CD14-positive monocyte (primary cell): ENCODE data around the gene TTLL11. TPM values are rescaled to one million over a fixed set of nuclear protein-coding genes. Genes with fewer than 3 reads are reported as not detected.

ENCODE experiments used
- DNase-seq, 3 donors: peaks; one replicate each; pipeline ENCODE4 v3.0.0-alpha.2; 2011 to 2022
- H2AFZ ChIP-seq: 2 replicates; pipeline ENCODE4 v1.6.0; 2012; ENCODE audit warnings: mild to moderate bottlenecking, low read depth, low read length, inconsistent platforms; ENCODE audit not compliant: insufficient read depth, poor library complexity, severe bottlenecking
- H3K27ac ChIP-seq, 2 donors: 1 replicate in 1 of 2; 2 replicates in 1 of 2; pipeline ENCODE4 v1.5.1; 2012 to 2013; ENCODE audit warnings: low read length in 2 of 2, control low read depth in 1 of 2, inconsistent platforms in 1 of 2, low read depth in 1 of 2, mild to moderate bottlenecking in 1 of 2
- H3K27me3 ChIP-seq, 2 donors: one replicate each; pipeline versions ENCODE4 v1.6.0 to v1.6.1; 2011 to 2013; ENCODE audit warnings: low read length in 2 of 2; ENCODE audit not compliant: control insufficient read depth in 2 of 2, insufficient read depth in 2 of 2
- H3K36me3 ChIP-seq, 2 donors: replicated peaks in 1 of 2; 1 replicate in 1 of 2; 2 replicates in 1 of 2; pipeline versions ENCODE4 v1.5.1 to v1.6.1; 2012 to 2013; ENCODE audit warnings: low read length in 2 of 2, control low read depth in 1 of 2, inconsistent platforms in 1 of 2, mild to moderate bottlenecking in 1 of 2; ENCODE audit not compliant: insufficient read depth in 2 of 2, control insufficient read depth in 1 of 2
- H3K4me1 ChIP-seq, 2 donors: 1 replicate in 1 of 2; 2 replicates in 1 of 2; pipeline versions ENCODE4 v1.5.1 to v1.6.1; 2012 to 2013; ENCODE audit warnings: low read length in 2 of 2, control low read depth in 1 of 2, inconsistent platforms in 1 of 2, mild to moderate bottlenecking in 1 of 2, moderate library complexity in 1 of 2; ENCODE audit not compliant: insufficient read depth in 2 of 2, control insufficient read depth in 1 of 2
- H3K4me2 ChIP-seq: replicated peaks from 2 replicates; pipeline ENCODE3; 2012; ENCODE audit warnings: low read length, moderate library complexity, mild to moderate bottlenecking; ENCODE audit not compliant: poor library complexity, severe bottlenecking; ENCODE audit errors: extremely low read depth
- H3K4me3 ChIP-seq, 3 experiments: fragments of 200-600 bp in 1 of 3; sonication (generic) in 1 of 3; replicated peaks in 1 of 3; 1 replicate in 2 of 3; 2 replicates in 1 of 3; pipeline ENCODE4 v1.5.1; 2011 to 2013; ENCODE audit warnings: low read length in 3 of 3, mild to moderate bottlenecking in 3 of 3, control low read depth in 2 of 3, low read depth in 2 of 3, inconsistent platforms in 1 of 3, moderate library complexity in 1 of 3
- H3K79me2 ChIP-seq: 2 replicates; pipeline ENCODE4 v1.6.0; 2012; ENCODE audit warnings: mild to moderate bottlenecking, control low read depth, inconsistent platforms, low read length, moderate library complexity; ENCODE audit not compliant: insufficient read depth
- H3K9ac ChIP-seq: 2 replicates; pipeline ENCODE4 v1.6.0; 2017; ENCODE audit warnings: low read length, mild to moderate bottlenecking; ENCODE audit not compliant: insufficient read depth, poor library complexity, severe bottlenecking
- H3K9me3 ChIP-seq, 2 donors: replicated peaks in 1 of 2; 1 replicate in 1 of 2; 2 replicates in 1 of 2; pipeline versions ENCODE4 v1.5.1 to v1.6.1; 2012 to 2013; ENCODE audit warnings: low read length in 2 of 2, control low read depth in 1 of 2; ENCODE audit not compliant: control insufficient read depth in 1 of 2, insufficient read depth in 1 of 2
- H4K20me1 ChIP-seq: 2 replicates; pipeline ENCODE4 v1.6.0; 2012; ENCODE audit warnings: mild to moderate bottlenecking, low read length, control low read depth, moderate library complexity; ENCODE audit not compliant: insufficient read depth
- H3K27ac Mint-ChIP-seq, 7 donors: one replicate each; pipeline ENCODE4 v1.8.0; 2020; ENCODE audit warnings: mild to moderate bottlenecking in 7 of 7, mixed read lengths in 7 of 7, moderate library complexity in 6 of 7, inconsistent platforms in 2 of 7
- H3K27me3 Mint-ChIP-seq, 3 donors: one replicate each; pipeline ENCODE4 v1.8.0; 2021 to 2022; ENCODE audit warnings: low read depth in 3 of 3, mild to moderate bottlenecking in 3 of 3, mixed read lengths in 3 of 3, moderate library complexity in 3 of 3, inconsistent platforms in 1 of 3
- H3K36me3 Mint-ChIP-seq, 2 donors: one replicate each; pipeline ENCODE4 v1.8.0; 2020; ENCODE audit warnings: mixed read lengths in 2 of 2, inconsistent platforms in 1 of 2, mild to moderate bottlenecking in 1 of 2
- H3K4me1 Mint-ChIP-seq: one replicate; pipeline ENCODE4 v1.8.0; 2020; ENCODE audit warnings: mild to moderate bottlenecking, mixed read lengths
- H3K4me3 Mint-ChIP-seq, 2 donors: one replicate each; pipeline ENCODE4 v1.8.0; 2020; ENCODE audit warnings: mild to moderate bottlenecking in 2 of 2, mixed read lengths in 2 of 2, moderate library complexity in 1 of 2
- H3K9me3 Mint-ChIP-seq, 7 donors: one replicate each; pipeline ENCODE4 v1.8.0; 2020 to 2022; ENCODE audit warnings: mixed read lengths in 7 of 7, mild to moderate bottlenecking in 6 of 7, moderate library complexity in 6 of 7, inconsistent platforms in 2 of 7
- WGBS: methylation state at CpG from one replicate; pipeline ENCODE4 v1.1.5; 2013; ENCODE audit warnings: missing lambda C conversion rate; ENCODE audit not compliant: insufficient coverage; 5-methylcytosine and 5-hydroxymethylcytosine counted together
- intact Hi-C, 2 donors: fragments of 100-400 bp; cut with micrococcal nuclease; formaldehyde crosslinking; loops; one replicate each; pipeline versions ENCODE4 v1.15.0 to v1.15.1; 2023
- polyA plus RNA-seq, 3 donors: library from polyadenylated mRNA; depleted of rRNA in 1 of 3; unstranded in 2 of 3; stranded (reverse) in 1 of 3; fragments of 300-500 nt in 2 of 3; fragments of >200 nt in 1 of 3; fragmentation: Illumina TruSeq in 2 of 3; gene quantifications; 1 replicate in 2 of 3; 2 replicates in 1 of 3; pipeline ENCODE4 v1.2.3, GENCODE V29; 2012 to 2021
- TF ChIP-seq, protein P1 (sequence below): fragments of 200-600 bp; IDR thresholded peaks from one replicate; pipeline ENCODE4 v1.8.0; 2022; ENCODE audit warnings: antibody characterized with exemption, mild to moderate bottlenecking

Gene TTLL11
- polyA plus RNA-seq, 3 donors, result 2.9 to 3.5 (median 3.1) TPM

DNA sequence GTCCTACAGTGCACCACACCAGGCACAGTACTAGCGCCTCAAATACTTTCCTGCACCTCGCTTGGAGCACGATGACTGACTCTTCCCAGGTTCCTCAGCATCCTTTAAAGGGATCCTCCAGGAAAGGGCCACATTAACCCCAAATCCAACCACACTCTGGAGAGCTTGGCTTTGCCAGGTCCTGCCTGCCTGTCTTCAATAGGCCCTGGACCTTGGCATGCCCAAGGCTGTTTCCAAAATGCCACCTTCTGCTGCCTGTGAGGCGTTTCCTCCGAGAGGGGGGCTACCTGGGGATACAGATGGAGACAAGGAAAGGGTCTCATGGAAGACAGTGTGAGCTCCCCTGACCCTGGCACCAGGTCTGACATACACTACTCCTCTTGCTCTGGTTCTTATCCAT is 271.8 kb downstream of the TTLL11 start:
- H3K4me1 ChIP-seq, result no peaks in the 10 kb centered on the region
- peaks cover 2 to 13% (median 8%) of the 10 kb centered on the region in 3 donors for H3K27me3 Mint-ChIP-seq
- no peak overlapping the region for H3K4me2 ChIP-seq
- intact Hi-C loops, result no loop called here
- H3K4me3 Mint-ChIP-seq, result no peak overlapping the region
- no peak overlapping the region for H3K27ac ChIP-seq
- H3K9me3 ChIP-seq, result no peaks in the 10 kb centered on the region
- H3K36me3 Mint-ChIP-seq, result no peaks in the 10 kb centered on the region
- peaks cover 8% of the 10 kb centered on the region for H3K4me1 Mint-ChIP-seq
- no peak for DNase-seq
- H3K9me3 Mint-ChIP-seq, result peaks cover 0 to 2% (median 0%) of the 10 kb centered on the region in 7 donors
- no peaks in the 10 kb centered on the region for H3K27me3 ChIP-seq
- no peak overlapping the region for H3K9ac ChIP-seq
- H3K27ac Mint-ChIP-seq, result no peak overlapping the region
- no peaks in the 10 kb centered on the region for H3K79me2 ChIP-seq
- H3K36me3 ChIP-seq, result no peaks in the 10 kb centered on the region
- H2AFZ ChIP-seq, result no peak overlapping the region
- H4K20me1 ChIP-seq, result no peaks in the 10 kb centered on the region
- H3K4me3 ChIP-seq, result no peak overlapping the region
- TF ChIP-seq, protein P1, sequence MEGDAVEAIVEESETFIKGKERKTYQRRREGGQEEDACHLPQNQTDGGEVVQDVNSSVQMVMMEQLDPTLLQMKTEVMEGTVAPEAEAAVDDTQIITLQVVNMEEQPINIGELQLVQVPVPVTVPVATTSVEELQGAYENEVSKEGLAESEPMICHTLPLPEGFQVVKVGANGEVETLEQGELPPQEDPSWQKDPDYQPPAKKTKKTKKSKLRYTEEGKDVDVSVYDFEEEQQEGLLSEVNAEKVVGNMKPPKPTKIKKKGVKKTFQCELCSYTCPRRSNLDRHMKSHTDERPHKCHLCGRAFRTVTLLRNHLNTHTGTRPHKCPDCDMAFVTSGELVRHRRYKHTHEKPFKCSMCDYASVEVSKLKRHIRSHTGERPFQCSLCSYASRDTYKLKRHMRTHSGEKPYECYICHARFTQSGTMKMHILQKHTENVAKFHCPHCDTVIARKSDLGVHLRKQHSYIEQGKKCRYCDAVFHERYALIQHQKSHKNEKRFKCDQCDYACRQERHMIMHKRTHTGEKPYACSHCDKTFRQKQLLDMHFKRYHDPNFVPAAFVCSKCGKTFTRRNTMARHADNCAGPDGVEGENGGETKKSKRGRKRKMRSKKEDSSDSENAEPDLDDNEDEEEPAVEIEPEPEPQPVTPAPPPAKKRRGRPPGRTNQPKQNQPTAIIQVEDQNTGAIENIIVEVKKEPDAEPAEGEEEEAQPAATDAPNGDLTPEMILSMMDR, result no peak
- WGBS, result 98% methylated on average over 3 of the region's 5 CpGs

DNA sequence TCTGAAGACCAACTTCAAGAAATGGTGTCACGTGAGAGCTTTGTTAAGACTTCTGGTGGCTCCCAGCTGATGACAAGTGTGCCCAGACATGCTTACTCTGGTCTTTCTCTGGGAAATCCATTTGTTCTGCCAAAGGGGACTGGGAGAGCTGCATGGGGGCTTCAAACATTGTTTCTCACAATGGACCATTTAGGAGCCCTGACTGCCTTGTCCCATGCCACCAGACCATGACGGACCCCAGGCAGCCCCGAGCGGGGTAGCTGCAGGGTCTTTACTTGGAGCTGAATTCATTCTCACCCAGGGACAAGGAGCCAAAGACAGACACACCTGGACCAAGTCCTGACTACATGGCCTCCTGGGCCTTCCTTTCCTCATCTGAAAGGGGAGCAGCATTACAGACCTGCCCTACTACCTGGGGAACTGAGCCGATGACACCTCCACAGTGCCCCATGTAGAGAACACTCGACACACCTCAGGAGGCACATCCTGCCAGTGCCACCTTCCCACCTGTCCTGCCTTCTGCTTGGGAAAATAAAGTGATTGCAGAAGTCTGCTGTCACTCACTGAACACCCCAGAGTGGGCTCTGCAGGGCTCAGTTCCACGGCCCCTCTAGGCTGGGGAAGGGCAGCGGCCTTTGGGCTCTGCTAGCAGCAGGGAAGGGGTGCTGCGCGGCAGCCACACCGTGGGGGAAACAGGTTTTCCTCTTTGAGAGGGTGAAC is 272.7 kb downstream of the TTLL11 start:
- Histone ChIP-seq H3K9ac (peak overlapping the region; percentile 25), H3K9me3 (no peaks in the 10 kb centered on the region), H3K4me3 (no peak overlapping the region), H2AFZ (no peak overlapping the region), H3K27ac (no peak overlapping the region), H3K79me2 (no peaks in the 10 kb centered on the region), H3K36me3 (no peaks in the 10 kb centered on the region), H3K4me2 (no peak overlapping the region), H4K20me1 (no peaks in the 10 kb centered on the region), H3K4me1 (no peaks in the 10 kb centered on the region), H3K27me3 (no peaks in the 10 kb centered on the region)
- intact Hi-C loops, result no loop called here
- peaks cover 0 to 2% (median 0%) of the 10 kb centered on the region in 7 donors for H3K9me3 Mint-ChIP-seq
- H3K4me1 Mint-ChIP-seq, result peaks cover 8% of the 10 kb centered on the region
- TF ChIP-seq, protein P1, result no peak
- H3K36me3 Mint-ChIP-seq, result no peaks in the 10 kb centered on the region
- H3K27ac Mint-ChIP-seq, result no peak overlapping the region
- no peak for DNase-seq
- WGBS, result 90% methylated on average over 9 of the region's 11 CpGs
- no peak overlapping the region for H3K4me3 Mint-ChIP-seq
- H3K27me3 Mint-ChIP-seq, result peaks cover 2 to 13% (median 8%) of the 10 kb centered on the region in 3 donors
